A549 (cell line): ENCODE data around the gene CLK2. TPM values are rescaled to one million over a fixed set of nuclear protein-coding genes. Genes with fewer than 3 reads are reported as not detected.

Experiments used
- ATAC-seq, 2 experiments: fragments of 200-7000 bp in 1 of 2; fragments of >200 bp in 1 of 2; cut with Nextera tagmentation in 1 of 2; cut with Tn5 transposase in 1 of 2; 3 replicates each; pipeline versions ENCODE4 v1.8.0 to v1.9.1; 2018 to 2020; ENCODE audit warnings: mild to moderate bottlenecking in 1 of 2, moderate library complexity in 1 of 2
- CTCF ChIA-PET: fragments of 300-600 bp; sonication (Branson Sonifier 250); formaldehyde crosslinking; extraction: SDS; loops from one replicate; lab custom pipeline; 2021; ENCODE audit warnings: antibody characterized with exemption, inconsistent platforms; lab: Yijun Ruan, JAX
- POLR2A ChIA-PET: fragments of 350-600 bp; formaldehyde crosslinking; extraction: SDS; loops from one replicate; lab custom pipeline; 2021; ENCODE audit warnings: antibody characterized with exemption, inconsistent platforms; lab: Yijun Ruan, JAX
- DNase-seq, 2 experiments: peaks; one replicate each; pipeline versions ENCODE4 v3.0.0 to v3.0.0-alpha.2; 2011 to 2016; ENCODE audit warnings: low read depth in 1 of 2, low spot score in 1 of 2
- FAIRE-seq: peaks from 2 replicates; lab custom pipeline; 2011; peaks lifted over from hg19 to GRCh38; lab: Jason Lieb, UNC
- H3K27ac ChIP-seq, 2 experiments: fragments of >200 bp; sonication (Bioruptor Twin); formaldehyde crosslinking; 3 replicates each; pipeline ENCODE4 v1.5.1; 2016 to 2017
- H3K4me1 ChIP-seq: fragments of >200 bp; sonication (Bioruptor Twin); formaldehyde crosslinking; 3 replicates; pipeline ENCODE4 v1.6.1; 2016
- H3K4me2 ChIP-seq: fragments of >200 bp; sonication (Bioruptor Twin); formaldehyde crosslinking; 3 replicates; pipeline ENCODE4 v1.6.1; 2016
- H3K4me3 ChIP-seq: fragments of >200 bp; sonication (Bioruptor Twin); formaldehyde crosslinking; 3 replicates; pipeline ENCODE4 v1.5.1; 2016
- H3K9me3 ChIP-seq: fragments of >200 bp; sonication (Bioruptor Twin); formaldehyde crosslinking; 3 replicates; pipeline ENCODE4 v1.6.1; 2016
- BCL3 ChIP-seq: fragments of >200 bp; sonication (Bioruptor Twin); formaldehyde crosslinking; IDR thresholded peaks from 3 replicates; pipeline ENCODE4 v1.6.1; 2016
- BHLHE40 ChIP-seq: IDR thresholded peaks from 2 replicates; pipeline ENCODE4 v1.6.1; 2012; ENCODE audit warnings: low read depth, low read length, inconsistent platforms
- CBX8 ChIP-seq: fragments of 200-600 bp; sonication (generic); IDR thresholded peaks from 2 replicates; pipeline ENCODE4 v1.6.1; 2016
- CHD2 ChIP-seq: fragments of 150-350 bp; IDR thresholded peaks from 2 replicates; pipeline ENCODE4 v1.6.1; 2014; ENCODE audit warnings: low read length; ENCODE audit not compliant: partially characterized antibody
- CHD4 ChIP-seq: fragments of 200-600 bp; sonication (generic); IDR thresholded peaks from 2 replicates; pipeline ENCODE4 v1.6.1; 2016; ENCODE audit warnings: antibody characterized with exemption, mild to moderate bottlenecking, borderline replicate concordance
- FOXS1 ChIP-seq: fragments of 250-450 bp; sonication (Bioruptor Pico); IDR thresholded peaks from 2 replicates; pipeline ENCODE4 v1.5.0; 2020; ENCODE audit warnings: mild to moderate bottlenecking, moderate library complexity
- HOXB13 ChIP-seq: fragments of 250-450 bp; sonication (Bioruptor Pico); IDR thresholded peaks from 2 replicates; pipeline ENCODE4 v1.5.0; 2020; ENCODE audit warnings: low read depth, mild to moderate bottlenecking, moderate library complexity
- JUN ChIP-seq, 2 experiments: fragments of >200 bp; sonication (Bioruptor Twin); formaldehyde crosslinking; IDR thresholded peaks; 2 replicates in 1 of 2; 3 replicates in 1 of 2; pipeline ENCODE4 v1.6.1; 2016 to 2017
- KDM5A ChIP-seq: fragments of 200-600 bp; sonication (generic); IDR thresholded peaks from 2 replicates; pipeline ENCODE4 v1.6.1; 2016; ENCODE audit warnings: antibody characterized with exemption, mild to moderate bottlenecking
- MYC ChIP-seq: IDR thresholded peaks from 2 replicates; pipeline ENCODE4 v1.6.1; 2012; ENCODE audit warnings: mild to moderate bottlenecking, inconsistent platforms, low read length, improper control_type of control experiment, borderline replicate concordance
- NPAS2 ChIP-seq: fragments of 250-450 bp; sonication (Bioruptor Pico); IDR thresholded peaks from 2 replicates; pipeline ENCODE4 v1.8.0; 2022; ENCODE audit warnings: mild to moderate bottlenecking, moderate library complexity, borderline replicate concordance
- PHF8 ChIP-seq: fragments of 200-600 bp; sonication (generic); IDR thresholded peaks from 2 replicates; pipeline ENCODE4 v1.6.1; 2016; ENCODE audit warnings: low read depth, mild to moderate bottlenecking, antibody characterized with exemption, moderate library complexity, borderline replicate concordance
- POLR2A ChIP-seq: IDR thresholded peaks from 2 replicates; pipeline ENCODE4 v1.6.1; 2012; ENCODE audit warnings: mild to moderate bottlenecking, low read length
- POLR2AphosphoS2 ChIP-seq: conservative IDR thresholded peaks from 2 replicates; pipeline ENCODE4 v1.6.1; 2012; ENCODE audit warnings: low read length, improper control_type of control experiment, inconsistent platforms
- RAD21 ChIP-seq, 2 experiments: fragments of >200 bp in 1 of 2; sonication (Bioruptor Twin) in 1 of 2; formaldehyde crosslinking in 1 of 2; IDR thresholded peaks in 1 of 2; conservative IDR thresholded peaks in 1 of 2; 2 replicates in 1 of 2; 3 replicates in 1 of 2; pipeline ENCODE4 v1.6.1; 2012 to 2018; ENCODE audit warnings: inconsistent platforms in 1 of 2
- RCOR1 ChIP-seq: fragments of 150-350 bp; IDR thresholded peaks from 2 replicates; pipeline ENCODE4 v1.6.1; 2014; ENCODE audit warnings: antibody characterized with exemption, low read length, low read depth
- RFX5 ChIP-seq: fragments of 450-650 bp; IDR thresholded peaks from 2 replicates; pipeline ENCODE4 v1.7.1; 2014; ENCODE audit warnings: antibody characterized with exemption, mild to moderate bottlenecking, moderate library complexity
- ZFP36 ChIP-seq: fragments of 450-650 bp; IDR thresholded peaks from 2 replicates; pipeline ENCODE4 v1.6.1; 2014; ENCODE audit warnings: borderline replicate concordance; ENCODE audit not compliant: partially characterized antibody
- ZSCAN20 ChIP-seq: fragments of 250-450 bp; sonication (Bioruptor Pico); IDR thresholded peaks from 2 replicates; pipeline ENCODE4 v1.8.0; 2022; ENCODE audit warnings: mild to moderate bottlenecking, moderate library complexity
- WGBS: methylation state at CpG from one replicate; pipeline ENCODE4 v1.1.6; 2017; ENCODE audit errors: missing lambda C conversion rate; 5-methylcytosine and 5-hydroxymethylcytosine counted together
- polyA plus RNA-seq, 4 experiments: library from polyadenylated mRNA; depleted of rRNA in 3 of 4; stranded (reverse); fragments of >200 nt; fragmentation: RNase III in 1 of 4; extraction: RNeasy Plus Mini Kit Qiagen cat#74134 plus additional on column Dnase treatment in 1 of 4; gene quantifications; 2 replicates in 3 of 4; 3 replicates in 1 of 4; pipeline ENCODE4 v1.2.3, GENCODE V29; 2011 to 2017
- TF ChIP-seq, protein P1 (sequence below): fragments of 450-650 bp; IDR thresholded peaks from 2 replicates; pipeline ENCODE4 v1.6.1; 2014; ENCODE audit warnings: antibody characterized with exemption
- TF ChIP-seq, protein P2 (sequence below): IDR thresholded peaks from 2 replicates; pipeline ENCODE4 v1.6.1; 2012

Gene CLK2
- polyA plus RNA-seq, 2 of the 4 experiments (the other 2 are of a cell fraction) = 37.9 to 45.7 TPM

DNA sequence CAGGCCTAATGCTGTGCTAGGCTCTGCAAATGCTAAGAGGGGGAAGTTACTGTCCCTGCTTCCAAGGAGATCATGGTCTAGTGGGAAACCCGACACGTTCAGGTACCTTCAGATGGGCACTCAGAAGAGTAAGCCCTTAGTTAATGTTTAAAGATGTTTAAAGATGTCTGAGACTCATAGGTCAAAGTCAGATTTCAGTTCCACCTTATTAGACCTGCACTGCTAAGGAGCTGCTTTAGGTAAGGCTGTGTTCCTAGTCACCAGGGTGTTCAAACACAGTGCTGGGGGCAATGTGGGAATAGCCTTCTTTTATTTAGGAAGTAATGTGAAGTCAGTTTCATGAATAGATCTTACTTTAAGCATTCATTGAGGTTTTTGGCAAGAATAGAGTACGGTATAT is 43.6 kb upstream of the CLK2 start:
- ChIA-PET POLR2A (interaction anchor here (0.6 kb wide), 1 partner anchor 60 kb away, joined by 3 read pairs; no protein-coding TSS in a partner anchor), CTCF (interaction anchor here (1.0 to 3.9 kb wide), 8 partner anchors 12 to 123 kb away, joined by 3 to 29 read pairs (median 6); partner anchors contain the start of gene HCN3)
- H3K9me3 ChIP-seq = no peaks in the 10 kb centered on the region
- peaks cover 4% of the 10 kb centered on the region for H3K4me1 ChIP-seq
- TF ChIP-seq, protein P1, sequence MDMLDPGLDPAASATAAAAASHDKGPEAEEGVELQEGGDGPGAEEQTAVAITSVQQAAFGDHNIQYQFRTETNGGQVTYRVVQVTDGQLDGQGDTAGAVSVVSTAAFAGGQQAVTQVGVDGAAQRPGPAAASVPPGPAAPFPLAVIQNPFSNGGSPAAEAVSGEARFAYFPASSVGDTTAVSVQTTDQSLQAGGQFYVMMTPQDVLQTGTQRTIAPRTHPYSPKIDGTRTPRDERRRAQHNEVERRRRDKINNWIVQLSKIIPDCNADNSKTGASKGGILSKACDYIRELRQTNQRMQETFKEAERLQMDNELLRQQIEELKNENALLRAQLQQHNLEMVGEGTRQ = no peak
- no peak for TF ChIP-seq NPAS2 (CRISPR knock-in tag)
- TF ChIP-seq RAD21 (conservative IDR thresholded peaks at IDR 0.05 in 1 of 2, IDR thresholded peaks at IDR 0.05 in 1 of 2) = no peak
- no peak for TF ChIP-seq CBX8
- no peak overlapping the region for H3K27ac ChIP-seq
- ATAC-seq = no peak
- H3K4me2 ChIP-seq = no peak overlapping the region
- no peak for FAIRE-seq
- no peak overlapping the region for H3K4me3 ChIP-seq
- WGBS = 79% methylated on average over 3 of the region's 3 CpGs
- no peak for DNase-seq

- ChIA-PET POLR2A (interaction anchor here (0.6 kb wide), 1 partner anchor 41 kb away, joined by 4 read pairs; no protein-coding TSS in a partner anchor), CTCF (interaction anchor here (1.0 to 5.9 kb wide), 6 partner anchors 9 to 63 kb away, joined by 3 to 41 read pairs (median 4); partner anchors contain the start of gene PKLR)
- TF ChIP-seq FOXS1 = no peak
- TF ChIP-seq, protein P2, sequence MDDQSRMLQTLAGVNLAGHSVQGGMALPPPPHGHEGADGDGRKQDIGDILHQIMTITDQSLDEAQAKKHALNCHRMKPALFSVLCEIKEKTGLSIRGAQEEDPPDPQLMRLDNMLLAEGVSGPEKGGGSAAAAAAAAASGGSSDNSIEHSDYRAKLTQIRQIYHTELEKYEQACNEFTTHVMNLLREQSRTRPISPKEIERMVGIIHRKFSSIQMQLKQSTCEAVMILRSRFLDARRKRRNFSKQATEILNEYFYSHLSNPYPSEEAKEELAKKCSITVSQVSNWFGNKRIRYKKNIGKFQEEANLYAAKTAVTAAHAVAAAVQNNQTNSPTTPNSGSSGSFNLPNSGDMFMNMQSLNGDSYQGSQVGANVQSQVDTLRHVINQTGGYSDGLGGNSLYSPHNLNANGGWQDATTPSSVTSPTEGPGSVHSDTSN = no peak
- TF ChIP-seq CHD4 = no peak
- no peak overlapping the region for H3K4me2 ChIP-seq
- no peak overlapping the region for H3K4me3 ChIP-seq
- H3K4me1 ChIP-seq = peaks cover 7% of the 10 kb centered on the region; the same call in 2 of the 3 replicates
- DNase-seq (no peak), ATAC-seq (no peak), FAIRE-seq (no peak)
- WGBS = 91% methylated on average over 8 of the region's 8 CpGs
- H3K27ac ChIP-seq = no peak overlapping the region
- H3K9me3 ChIP-seq = no peaks in the 10 kb centered on the region
Measured at GRCh38 chr1:155313261-155313660, 40.0 kb upstream of the CLK2 start.

- FAIRE-seq (no peak), DNase-seq (peak in 1 of 2 experiments; percentile 33), ATAC-seq (peak; percentile 16 to 27; a peak in 4 of 6 replicates)
- Histone ChIP-seq H3K4me1 (peaks cover 27% of the 10 kb centered on the region), H3K4me2 (peak overlapping the region; percentile 100), H3K4me3 (peak overlapping the region; percentile 97), H3K27ac (peak overlapping the region; percentile 93 to 95), H3K9me3 (no peaks in the 10 kb centered on the region)
- TF ChIP-seq FOXS1 = no peak; the same call in 1 of the 2 replicates
- 0 out of 5 replicates have a peak, but pooled peaks of 1 of the 2 experiments have one; percentile 20 for TF ChIP-seq JUN (IDR thresholded peaks at IDR 0.05)
- WGBS = 15% methylated on average over 9 of the region's 11 CpGs
- CTCF ChIA-PET = interaction anchor here (0.6 to 5.9 kb wide), 3 partner anchors 13 to 59 kb away, joined by 3 to 41 read pairs (median 14); no protein-coding TSS in a partner anchor
- POLR2A ChIA-PET = interaction anchor here (0.6 kb wide), 1 partner anchor 100 kb away, joined by 3 read pairs; no protein-coding TSS in a partner anchor
Measured at GRCh38 chr1:155309423-155310021, 36.2 kb upstream of the CLK2 start.

DNA sequence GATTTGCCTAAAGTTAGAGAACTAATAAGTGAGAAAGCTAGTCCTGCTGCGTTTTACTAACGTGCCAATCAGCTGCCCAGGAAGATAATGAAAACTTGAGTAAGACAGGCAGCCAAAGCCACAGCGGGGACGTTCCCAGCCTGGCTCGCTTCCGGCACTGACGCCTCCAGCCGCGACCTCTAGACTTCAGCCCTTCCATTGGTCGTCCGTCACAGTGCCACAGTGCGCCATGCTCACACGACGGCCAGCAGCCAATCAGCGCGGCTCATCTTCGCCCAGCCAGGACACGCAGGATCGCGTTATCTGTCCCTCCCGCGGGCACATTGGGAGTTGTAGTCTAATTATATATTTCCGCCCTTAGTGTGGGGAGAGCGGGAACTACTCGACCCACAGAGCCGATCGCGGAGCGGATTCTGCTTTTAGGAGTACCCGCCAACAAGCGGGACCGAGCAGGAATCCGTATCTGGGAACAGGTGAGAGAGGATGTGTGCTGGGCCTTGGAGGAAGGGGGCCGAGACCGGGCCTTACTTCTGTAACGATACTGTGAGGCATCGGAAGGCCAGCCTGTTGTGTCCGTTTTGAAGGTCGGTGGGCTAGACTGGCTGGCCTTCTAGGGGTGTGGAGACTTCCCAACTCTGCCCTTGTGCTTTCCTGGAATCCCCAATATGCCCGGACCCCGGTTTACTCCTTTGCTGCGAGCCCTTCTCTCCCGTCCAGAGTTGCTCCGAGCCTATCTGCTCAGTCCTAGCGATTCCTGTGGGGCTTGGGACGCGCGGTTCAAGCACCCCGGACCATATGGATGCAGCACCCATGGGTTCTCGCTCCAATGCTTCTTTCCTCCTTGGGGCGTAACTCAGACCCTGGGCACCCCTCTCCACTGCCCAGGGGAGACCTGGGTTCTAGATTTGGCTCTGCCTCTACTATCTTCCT is 35.5 kb upstream of the CLK2 start, which contains the start of gene FDPS:
TSS of gene FDPS (plus strand) at position 374 of the 930 bp plus-strand sequence. CDS start 924 bp downstream, outside the sequence.
- POLR2A ChIA-PET = interaction anchor here (0.5 to 1.0 kb wide), 4 partner anchors 30 to 47 kb away, joined by 3 to 7 read pairs (median 3); partner anchors contain the start of gene SCAMP3
- CTCF ChIA-PET = interaction anchor here (0.6 to 7.1 kb wide), 11 partner anchors 14 to 287 kb away, joined by 3 to 54 read pairs (median 5); partner anchors contain the start of gene MTX1
- FAIRE-seq = peak; percentile 43
- TF ChIP-seq RCOR1 = no peak
- TF ChIP-seq BHLHE40 = no peak
- TF ChIP-seq KDM5A = 0 out of 2 replicates have a peak, but pooled peaks have one; percentile 36
- TF ChIP-seq MYC = no peak
- 0 out of 2 replicates have a peak, but pooled peaks have one; percentile 51 for TF ChIP-seq RFX5
- peak; percentile 74 for TF ChIP-seq POLR2A
- TF ChIP-seq, protein P1 = peak; percentile 83
- TF ChIP-seq ZFP36 = no peak
- peak; percentile 80 for TF ChIP-seq CHD2
- TF ChIP-seq HOXB13 (CRISPR knock-in tag) = no peak
- no peak for TF ChIP-seq ZSCAN20
- peak; percentile 64 for TF ChIP-seq PHF8
- TF ChIP-seq POLR2AphosphoS2 = 0 out of 2 replicates have a peak, but pooled peaks have one; percentile 15
- TF ChIP-seq BCL3 = peak; percentile 56; the same call in 1 of the 3 replicates

More for the DNA sequence above, 35.5 kb upstream of the CLK2 start, which contains the start of gene FDPS:
- WGBS = 2% methylated on average over 51 of the region's 51 CpGs
- Histone ChIP-seq H3K4me1 (peaks cover 27% of the 10 kb centered on the region), H3K9me3 (no peaks in the 10 kb centered on the region), H3K4me2 (peak within 1 kb of the TSS; percentile 100), H3K27ac (peak within 1 kb of the TSS; percentile 93 to 95), H3K4me3 (peak within 1 kb of the TSS; percentile 97)
- peak; percentile 98 for ATAC-seq
- peak; percentile 98 to 99 for DNase-seq
